Measurements from ENCODE around the gene CRY1. TPM values are rescaled to one million over a fixed set of nuclear protein-coding genes. Genes with fewer than 3 reads are reported as not detected.

CRY1 gene
- total RNA-seq, 4 donors from 2014 or later: 5.7 to 14.3 (median 10.8) TPM

GRCh38 chr12:106981788-106982187, 111.6 kb downstream of the CRY1 start:
- H3K4me1 ChIP-seq: peaks cover 0 to 51% (median 11%) of the 10 kb centered on the region in 3 donors
- intact Hi-C loops (cut with DNase I): no loop called here
- DNase-seq: no peak
- no peaks in the 10 kb centered on the region for H3K9me3 ChIP-seq
- H3K27me3 ChIP-seq: no peaks in the 10 kb centered on the region
- no peak overlapping the region for H3K27ac ChIP-seq
- TF ChIP-seq, protein P1, sequence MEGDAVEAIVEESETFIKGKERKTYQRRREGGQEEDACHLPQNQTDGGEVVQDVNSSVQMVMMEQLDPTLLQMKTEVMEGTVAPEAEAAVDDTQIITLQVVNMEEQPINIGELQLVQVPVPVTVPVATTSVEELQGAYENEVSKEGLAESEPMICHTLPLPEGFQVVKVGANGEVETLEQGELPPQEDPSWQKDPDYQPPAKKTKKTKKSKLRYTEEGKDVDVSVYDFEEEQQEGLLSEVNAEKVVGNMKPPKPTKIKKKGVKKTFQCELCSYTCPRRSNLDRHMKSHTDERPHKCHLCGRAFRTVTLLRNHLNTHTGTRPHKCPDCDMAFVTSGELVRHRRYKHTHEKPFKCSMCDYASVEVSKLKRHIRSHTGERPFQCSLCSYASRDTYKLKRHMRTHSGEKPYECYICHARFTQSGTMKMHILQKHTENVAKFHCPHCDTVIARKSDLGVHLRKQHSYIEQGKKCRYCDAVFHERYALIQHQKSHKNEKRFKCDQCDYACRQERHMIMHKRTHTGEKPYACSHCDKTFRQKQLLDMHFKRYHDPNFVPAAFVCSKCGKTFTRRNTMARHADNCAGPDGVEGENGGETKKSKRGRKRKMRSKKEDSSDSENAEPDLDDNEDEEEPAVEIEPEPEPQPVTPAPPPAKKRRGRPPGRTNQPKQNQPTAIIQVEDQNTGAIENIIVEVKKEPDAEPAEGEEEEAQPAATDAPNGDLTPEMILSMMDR (IDR thresholded peaks at IDR 0.05): no peak
- TF ChIP-seq POLR2A (IDR thresholded peaks at IDR 0.05): no peak
- no peak overlapping the region for H3K4me3 ChIP-seq
- WGBS, 2 donors: 85 to 95% methylated on average over 3 of the region's 3 CpGs
- peaks cover 0 to 15% (median 0%) of the 10 kb centered on the region in 3 donors for H3K36me3 ChIP-seq

DNA sequence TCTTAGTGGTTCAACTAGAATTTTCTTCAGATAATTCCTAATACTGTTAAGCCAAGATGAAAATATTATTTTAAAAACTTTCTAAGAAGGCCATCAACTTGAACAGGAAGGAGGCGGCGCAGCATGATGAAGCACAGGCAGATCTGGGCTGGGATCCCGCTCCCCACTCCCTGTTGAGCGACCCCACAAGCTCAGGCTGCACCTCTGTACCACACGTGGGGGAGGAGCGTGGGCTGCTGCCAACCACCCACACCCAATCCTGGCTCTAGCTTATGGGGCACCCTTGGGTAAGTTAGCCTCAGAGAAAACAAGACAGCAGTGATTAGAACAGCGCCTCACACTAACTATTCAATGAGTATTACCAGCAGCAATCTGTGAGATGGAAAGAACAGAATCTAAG, 112.4 kb downstream of the CRY1 start:
- Histone ChIP-seq H3K4me1 (peaks cover 0 to 53% (median 12%) of the 10 kb centered on the region in 3 donors), H3K4me3 (no peak overlapping the region), H3K9me3 (no peaks in the 10 kb centered on the region), H3K36me3 (peaks cover 0 to 15% (median 0%) of the 10 kb centered on the region in 3 donors), H3K27ac (no peak overlapping the region), H3K27me3 (no peaks in the 10 kb centered on the region)
- TF ChIP-seq, protein P1 (IDR thresholded peaks at IDR 0.05): no peak
- no peak for TF ChIP-seq POLR2A (IDR thresholded peaks at IDR 0.05)
- DNase-seq: no peak
- 57 to 70% methylated on average over 7 of the region's 7 CpGs for WGBS, 2 donors
- intact Hi-C loops (cut with DNase I): no loop called here

DNA sequence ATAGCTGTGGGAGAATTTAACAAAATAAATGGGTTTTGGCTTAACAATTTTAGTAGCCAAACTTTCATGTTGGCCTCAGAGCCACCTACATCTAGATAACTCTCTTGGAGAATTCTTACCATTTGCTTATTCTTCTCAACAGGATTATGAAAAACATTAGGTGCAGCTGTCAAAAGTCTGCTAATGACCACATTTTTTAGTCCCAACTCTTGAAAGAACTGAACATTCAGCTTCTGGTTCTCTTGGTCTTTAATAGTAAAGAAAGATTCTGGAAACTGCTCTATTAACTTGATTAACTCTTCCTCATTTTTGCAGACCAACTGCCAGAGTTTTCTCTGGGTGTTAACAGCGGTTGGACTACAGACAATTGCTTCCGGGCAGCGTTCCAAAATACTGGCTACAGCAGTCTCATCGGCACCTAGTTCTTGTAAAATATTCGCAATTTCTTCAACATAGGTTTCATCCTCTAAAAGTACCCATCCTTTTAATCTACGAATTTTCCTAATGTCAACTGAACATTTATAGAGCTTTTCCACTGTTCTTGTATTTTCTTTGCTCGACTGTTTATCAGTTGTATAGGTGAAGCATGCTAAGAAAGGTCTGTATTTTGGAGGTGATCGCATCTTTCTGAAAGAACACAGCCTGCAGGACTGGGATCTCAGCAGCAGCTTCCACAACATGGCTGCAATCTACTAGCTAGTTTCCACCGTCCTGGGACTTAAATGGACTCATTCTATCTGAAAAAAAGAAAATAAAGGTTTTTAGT, 115.1 kb downstream of the CRY1 start:
- no peaks in the 10 kb centered on the region for H3K36me3 ChIP-seq
- peaks cover 0 to 60% (median 9%) of the 10 kb centered on the region in 3 donors for H3K4me1 ChIP-seq
- no peak overlapping the region for H3K4me3 ChIP-seq
- H3K27me3 ChIP-seq: no peaks in the 10 kb centered on the region
- TF ChIP-seq, protein P1 (IDR thresholded peaks at IDR 0.05): no peak
- H3K9me3 ChIP-seq: no peaks in the 10 kb centered on the region
- 28 to 38% methylated on average over 9 of the region's 9 CpGs for WGBS, 2 donors
- intact Hi-C loops (cut with DNase I): no loop called here
- no peak overlapping the region for H3K27ac ChIP-seq
- DNase-seq: no peak

GRCh38 chr12:106976668-106977067, 116.7 kb downstream of the CRY1 start:
- Histone ChIP-seq H3K27ac (no peak overlapping the region), H3K27me3 (no peaks in the 10 kb centered on the region), H3K36me3 (peaks cover 0 to 4% (median 0%) of the 10 kb centered on the region in 3 donors), H3K4me3 (no peak overlapping the region), H3K4me1 (peaks cover 0 to 56% (median 9%) of the 10 kb centered on the region in 3 donors), H3K9me3 (no peaks in the 10 kb centered on the region)
- TF ChIP-seq, protein P1 (IDR thresholded peaks at IDR 0.05): no peak
- no peak for TF ChIP-seq POLR2A (IDR thresholded peaks at IDR 0.05)
- intact Hi-C loops (cut with DNase I): no loop called here
- 57 to 59% methylated on average over 1 of the region's 1 CpG for WGBS, 2 donors
- no peak for DNase-seq

DNA sequence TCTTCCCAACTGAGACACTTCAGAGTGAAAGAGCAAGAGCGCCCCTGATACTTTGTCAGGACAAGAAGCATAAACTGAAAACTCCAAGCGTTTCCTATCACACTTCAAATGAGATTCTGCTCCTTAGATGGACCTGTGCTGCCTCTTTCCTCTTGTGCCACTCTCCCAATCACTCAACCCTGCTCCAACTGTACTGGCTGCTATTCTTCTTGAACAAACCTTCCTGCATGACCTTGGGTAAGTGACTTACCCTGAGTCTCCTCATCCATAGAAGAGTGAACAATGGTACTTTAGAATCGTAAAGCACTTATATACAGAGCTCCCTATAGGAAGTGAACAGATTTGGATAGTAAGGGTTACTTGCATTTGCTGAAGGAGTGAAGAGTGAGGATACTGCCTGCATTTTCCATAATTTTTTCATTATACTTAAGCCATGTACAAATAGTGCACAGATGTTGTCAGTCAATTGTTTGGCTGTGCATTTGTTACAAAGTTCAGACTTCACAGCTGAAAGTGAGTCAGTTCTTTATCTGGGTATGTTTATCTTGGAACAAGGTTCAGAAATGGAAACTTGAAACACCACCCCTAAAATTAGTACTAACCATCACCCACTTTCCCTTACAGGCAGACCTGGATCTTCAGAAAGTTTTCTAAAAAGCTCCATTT, 117.2 kb downstream of the CRY1 start:
- H3K4me1 ChIP-seq: peaks cover 0 to 52% (median 9%) of the 10 kb centered on the region in 3 donors
- no peak overlapping the region for H3K27ac ChIP-seq
- intact Hi-C loops (cut with DNase I): no loop called here
- WGBS, 2 donors: 83 to 87% methylated on average over 3 of the region's 3 CpGs
- no peak overlapping the region for H3K4me3 ChIP-seq
- TF ChIP-seq POLR2A (IDR thresholded peaks at IDR 0.05): no peak
- TF ChIP-seq, protein P1 (IDR thresholded peaks at IDR 0.05): no peak
- no peaks in the 10 kb centered on the region for H3K27me3 ChIP-seq
- H3K36me3 ChIP-seq: peaks cover 0 to 9% (median 0%) of the 10 kb centered on the region in 3 donors
- no peak for DNase-seq
- no peaks in the 10 kb centered on the region for H3K9me3 ChIP-seq
